ENCODE measurements around the gene TWF2.
A peak's percentile ranks its signal among the peaks of the same experiment; 100 is the strongest.

The TWF2 gene

GRCh38 chr3:52247409-52248164 lies 8.6 kb upstream of the TWF2 start:
- Histone ChIP-seq H3K4me1 (ENCODE audit: low read depth, poor library complexity, severe bottlenecking) (peaks cover 7% of the 10 kb centered on the region), H3K79me2 (ENCODE audit: insufficient read depth, low read depth) (no peaks in the 10 kb centered on the region), H3K9ac (no peak overlapping the region), H4K20me1 (ENCODE audit: insufficient read depth) (no peaks in the 10 kb centered on the region), H3K27ac (no peak overlapping the region), H2AFZ (ENCODE audit: low read depth) (no peak overlapping the region), H3K4me2 (no peak overlapping the region), H3K27me3 (ENCODE audit: insufficient read depth, low read depth) (no peaks in the 10 kb centered on the region), H3K4me3 (IDR thresholded peaks at IDR 0.05; ENCODE audit: insufficient read depth, low read depth, low read length) (no peak overlapping the region), H3K36me3 (ENCODE audit: insufficient read depth) (no peaks in the 10 kb centered on the region)
- TF ChIP-seq, protein P1, sequence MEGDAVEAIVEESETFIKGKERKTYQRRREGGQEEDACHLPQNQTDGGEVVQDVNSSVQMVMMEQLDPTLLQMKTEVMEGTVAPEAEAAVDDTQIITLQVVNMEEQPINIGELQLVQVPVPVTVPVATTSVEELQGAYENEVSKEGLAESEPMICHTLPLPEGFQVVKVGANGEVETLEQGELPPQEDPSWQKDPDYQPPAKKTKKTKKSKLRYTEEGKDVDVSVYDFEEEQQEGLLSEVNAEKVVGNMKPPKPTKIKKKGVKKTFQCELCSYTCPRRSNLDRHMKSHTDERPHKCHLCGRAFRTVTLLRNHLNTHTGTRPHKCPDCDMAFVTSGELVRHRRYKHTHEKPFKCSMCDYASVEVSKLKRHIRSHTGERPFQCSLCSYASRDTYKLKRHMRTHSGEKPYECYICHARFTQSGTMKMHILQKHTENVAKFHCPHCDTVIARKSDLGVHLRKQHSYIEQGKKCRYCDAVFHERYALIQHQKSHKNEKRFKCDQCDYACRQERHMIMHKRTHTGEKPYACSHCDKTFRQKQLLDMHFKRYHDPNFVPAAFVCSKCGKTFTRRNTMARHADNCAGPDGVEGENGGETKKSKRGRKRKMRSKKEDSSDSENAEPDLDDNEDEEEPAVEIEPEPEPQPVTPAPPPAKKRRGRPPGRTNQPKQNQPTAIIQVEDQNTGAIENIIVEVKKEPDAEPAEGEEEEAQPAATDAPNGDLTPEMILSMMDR (conservative IDR thresholded peaks at IDR 0.05; ENCODE audit: low read depth, low read length), result no peak

- no peak overlapping the region for H2AFZ ChIP-seq (ENCODE audit: low read depth)
- H3K4me1 ChIP-seq (ENCODE audit: low read depth, poor library complexity, severe bottlenecking), result peaks cover 6% of the 10 kb centered on the region
- peak overlapping the region; percentile 63; the same call in 1 of the 2 replicates for H3K4me2 ChIP-seq
- no peaks in the 10 kb centered on the region for H4K20me1 ChIP-seq (ENCODE audit: insufficient read depth)
- H3K79me2 ChIP-seq (ENCODE audit: insufficient read depth, low read depth), result no peaks in the 10 kb centered on the region
- no peak overlapping the region for H3K27ac ChIP-seq
- no peak overlapping the region for H3K9ac ChIP-seq
- TF ChIP-seq, protein P1 (conservative IDR thresholded peaks at IDR 0.05; ENCODE audit: low read depth, low read length), result no peak
- H3K36me3 ChIP-seq (ENCODE audit: insufficient read depth), result no peaks in the 10 kb centered on the region
- H3K27me3 ChIP-seq (ENCODE audit: insufficient read depth, low read depth), result no peaks in the 10 kb centered on the region
- H3K4me3 ChIP-seq (IDR thresholded peaks at IDR 0.05; ENCODE audit: insufficient read depth, low read depth, low read length), result no peak overlapping the region
Observed at GRCh38 chr3:52246728-52247408, 7.9 kb upstream of the TWF2 start.

DNA sequence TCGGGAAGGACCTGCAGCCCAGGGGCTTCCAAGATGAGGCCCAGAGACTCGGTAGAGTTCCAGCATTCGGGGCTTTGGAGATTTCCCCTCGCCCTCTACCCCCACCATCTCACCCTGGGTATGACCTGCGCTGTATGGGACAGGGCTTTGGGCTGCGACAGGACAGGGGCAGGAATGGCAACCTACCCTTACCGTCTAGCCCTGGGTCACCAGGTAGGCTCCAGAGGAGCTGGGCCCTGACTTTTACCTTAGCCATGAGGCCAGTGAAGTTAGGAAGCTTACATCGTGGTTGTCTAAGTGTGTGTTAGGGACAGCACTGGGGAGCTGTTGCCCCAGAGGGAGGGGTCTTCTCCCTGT lies 7.3 kb upstream of the TWF2 start:
- H3K27ac ChIP-seq, result no peak overlapping the region
- H3K27me3 ChIP-seq (ENCODE audit: insufficient read depth, low read depth), result no peaks in the 10 kb centered on the region
- no peaks in the 10 kb centered on the region for H3K36me3 ChIP-seq (ENCODE audit: insufficient read depth)
- peak overlapping the region; percentile 63 for H3K4me2 ChIP-seq
- peak overlapping the region; percentile 61; the same call in 1 of the 2 replicates for H2AFZ ChIP-seq (ENCODE audit: low read depth)
- H3K4me1 ChIP-seq (ENCODE audit: low read depth, poor library complexity, severe bottlenecking), result peaks cover 12% of the 10 kb centered on the region
- H4K20me1 ChIP-seq (ENCODE audit: insufficient read depth), result no peaks in the 10 kb centered on the region
- TF ChIP-seq, protein P1 (conservative IDR thresholded peaks at IDR 0.05; ENCODE audit: low read depth, low read length), result no peak
- H3K79me2 ChIP-seq (ENCODE audit: insufficient read depth, low read depth), result no peaks in the 10 kb centered on the region
- H3K9ac ChIP-seq, result peak overlapping the region; percentile 61; the same call in 1 of the 2 replicates
- H3K4me3 ChIP-seq (IDR thresholded peaks at IDR 0.05; ENCODE audit: insufficient read depth, low read depth, low read length), result no peak overlapping the region

DNA sequence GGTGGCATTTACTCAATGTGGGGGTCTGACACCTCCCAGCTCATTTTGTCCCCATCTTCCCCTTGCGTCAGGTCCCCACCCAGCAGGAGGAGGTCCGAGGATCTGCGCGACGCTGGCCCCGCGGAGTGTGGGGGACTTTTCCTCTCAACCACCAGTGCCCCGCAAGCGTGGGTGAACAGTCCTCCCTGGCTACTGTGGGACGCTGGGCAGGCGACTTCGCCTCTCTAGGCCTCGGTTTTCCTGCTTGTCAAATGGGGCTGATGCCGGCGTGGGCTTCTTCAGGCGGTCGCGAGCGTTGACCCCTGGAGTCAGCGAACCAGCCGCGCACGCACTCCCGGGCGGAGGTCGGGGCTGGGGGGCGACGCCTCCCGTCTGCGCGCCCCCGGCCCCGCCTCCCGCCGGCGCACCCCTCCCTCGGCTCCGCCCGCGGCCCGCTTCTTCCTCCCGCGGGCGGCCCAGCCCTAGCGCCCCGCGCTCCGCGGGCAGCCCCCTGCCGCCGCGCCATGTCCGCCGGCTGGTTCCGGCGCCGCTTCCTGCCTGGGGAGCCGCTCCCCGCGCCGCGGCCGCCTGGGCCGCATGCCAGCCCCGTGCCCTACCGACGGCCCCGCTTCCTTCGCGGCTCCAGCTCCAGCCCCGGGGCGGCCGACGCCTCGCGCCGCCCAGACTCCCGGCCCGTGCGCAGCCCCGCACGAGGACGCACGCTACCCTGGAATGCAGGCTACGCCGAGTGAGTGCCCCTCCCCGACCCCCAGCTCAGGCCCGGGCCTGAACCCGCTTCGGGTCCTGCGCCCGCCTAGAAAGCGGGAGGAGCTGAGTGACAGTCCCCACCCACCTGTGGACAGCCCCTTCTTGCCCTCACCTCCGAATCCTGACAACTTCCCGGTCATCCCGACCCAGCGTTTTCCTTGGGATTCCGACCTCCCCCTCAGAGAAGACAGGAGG lies 6.6 kb upstream of the TWF2 start, which contains the start of gene PPM1M:
Gene PPM1M, plus strand, starts transcription at position 438 of the 942 bp plus-strand sequence. Its CDS starts 66 bp downstream, at position 504.
- TF ChIP-seq, protein P1 (conservative IDR thresholded peaks at IDR 0.05; ENCODE audit: low read depth, low read length), result no peak

More for the DNA sequence above, 6.6 kb upstream of the TWF2 start, which contains the start of gene PPM1M:
- H3K27me3 ChIP-seq (ENCODE audit: insufficient read depth, low read depth), result no peaks in the 10 kb centered on the region
- peaks cover 18% of the 10 kb centered on the region for H3K4me1 ChIP-seq (ENCODE audit: low read depth, poor library complexity, severe bottlenecking)
- H2AFZ ChIP-seq (ENCODE audit: low read depth), result peak within 1 kb of the TSS; percentile 61
- H3K4me3 ChIP-seq (IDR thresholded peaks at IDR 0.05; ENCODE audit: insufficient read depth, low read depth, low read length), result no peak within 1 kb of the TSS
- H3K9ac ChIP-seq, result peak within 1 kb of the TSS; percentile 61; the same call in 1 of the 2 replicates
- H3K36me3 ChIP-seq (ENCODE audit: insufficient read depth), result no peaks in the 10 kb centered on the region
- H3K79me2 ChIP-seq (ENCODE audit: insufficient read depth, low read depth), result no peaks in the 10 kb centered on the region
- H4K20me1 ChIP-seq (ENCODE audit: insufficient read depth), result no peaks in the 10 kb centered on the region
- peak within 1 kb of the TSS; percentile 63 for H3K4me2 ChIP-seq
- H3K27ac ChIP-seq, result no peak within 1 kb of the TSS

Measured in KMS-11 (cell line).